GM18873 (cell line): Measurements from ENCODE around the gene TBCA.

Experiments
- ATAC-seq: cut with Tn5 transposase; IDR thresholded peaks from one replicate; pipeline ENCODE4 v1.9.1; 2021; ENCODE audit warnings: mild to moderate bottlenecking, moderate library complexity, moderate number of reproducible peaks; ENCODE audit not compliant: unreplicated experiment, low FRiP score

TBCA gene

GRCh38 chr5:77645158-77645994 is 130.8 kb downstream of the TBCA start:
- no peak for ATAC-seq

GRCh38 chr5:77644371-77645157 is 131.6 kb downstream of the TBCA start:
- no peak for ATAC-seq

GRCh38 chr5:77643654-77644370 is 132.3 kb downstream of the TBCA start:
- ATAC-seq: no peak

- no peak for ATAC-seq
Measured at GRCh38 chr5:77642738-77643653, 133.1 kb downstream of the TBCA start.

- ATAC-seq: no peak
Measured at GRCh38 chr5:77641963-77642737, 134.0 kb downstream of the TBCA start.

- no peak for ATAC-seq
Measured at GRCh38 chr5:77641397-77641943, 134.7 kb downstream of the TBCA start.
